Activated CD8-positive, alpha-beta memory T cell treated with anti-CD3 and anti-CD28 coated beads, Interleukin-2, amount 10 ng/mL, durations not matched to agents 7 days and 5 days (primary cell): ENCODE results near the gene CCDC24. TPM values are rescaled to one million over a fixed set of nuclear protein-coding genes. Genes with fewer than 3 reads are reported as not detected.

ENCODE experiments used
- ATAC-seq: fragments of 150-1000 bp; cut with Tn5 transposase; one replicate; pipeline ENCODE4 v1.10.0; 2021; ENCODE audit warnings: moderate library complexity
- CTCF ChIA-PET: fragments of 350-600 bp; sonication (Branson Sonifier 250); formaldehyde crosslinking; loops from one replicate; lab custom pipeline; 2021; ENCODE audit warnings: antibody characterized with exemption; lab: Charles Lee
- DNase-seq: peaks from one replicate; pipeline ENCODE4 v3.0.0-alpha.2; 2020
- H3K27ac Mint-ChIP-seq: one replicate; pipeline ENCODE4 v1.8.0; 2021; ENCODE audit warnings: mild to moderate bottlenecking, mixed read lengths
- H3K27me3 Mint-ChIP-seq: one replicate; pipeline ENCODE4 v1.8.0; 2021; ENCODE audit warnings: mixed read lengths
- H3K36me3 Mint-ChIP-seq: one replicate; pipeline ENCODE4 v1.8.0; 2021; ENCODE audit warnings: mild to moderate bottlenecking, mixed read lengths
- H3K4me1 Mint-ChIP-seq: one replicate; pipeline ENCODE4 v1.8.0; 2021; ENCODE audit warnings: mixed read lengths
- H3K4me3 Mint-ChIP-seq: one replicate; pipeline ENCODE4 v1.8.0; 2021; ENCODE audit warnings: mild to moderate bottlenecking, moderate library complexity, mixed read lengths
- H3K9me3 Mint-ChIP-seq: one replicate; pipeline ENCODE4 v1.8.0; 2022; ENCODE audit warnings: low read depth, mixed read lengths
- total RNA-seq, 2 experiments: library from RNA; stranded (reverse); gene quantifications; one replicate each; pipeline ENCODE4 v1.2.3, GENCODE V29; 2021

Gene CCDC24
- 1 to 10 TPM; 1.3 to 1.5 TPM for total RNA-seq

DNA sequence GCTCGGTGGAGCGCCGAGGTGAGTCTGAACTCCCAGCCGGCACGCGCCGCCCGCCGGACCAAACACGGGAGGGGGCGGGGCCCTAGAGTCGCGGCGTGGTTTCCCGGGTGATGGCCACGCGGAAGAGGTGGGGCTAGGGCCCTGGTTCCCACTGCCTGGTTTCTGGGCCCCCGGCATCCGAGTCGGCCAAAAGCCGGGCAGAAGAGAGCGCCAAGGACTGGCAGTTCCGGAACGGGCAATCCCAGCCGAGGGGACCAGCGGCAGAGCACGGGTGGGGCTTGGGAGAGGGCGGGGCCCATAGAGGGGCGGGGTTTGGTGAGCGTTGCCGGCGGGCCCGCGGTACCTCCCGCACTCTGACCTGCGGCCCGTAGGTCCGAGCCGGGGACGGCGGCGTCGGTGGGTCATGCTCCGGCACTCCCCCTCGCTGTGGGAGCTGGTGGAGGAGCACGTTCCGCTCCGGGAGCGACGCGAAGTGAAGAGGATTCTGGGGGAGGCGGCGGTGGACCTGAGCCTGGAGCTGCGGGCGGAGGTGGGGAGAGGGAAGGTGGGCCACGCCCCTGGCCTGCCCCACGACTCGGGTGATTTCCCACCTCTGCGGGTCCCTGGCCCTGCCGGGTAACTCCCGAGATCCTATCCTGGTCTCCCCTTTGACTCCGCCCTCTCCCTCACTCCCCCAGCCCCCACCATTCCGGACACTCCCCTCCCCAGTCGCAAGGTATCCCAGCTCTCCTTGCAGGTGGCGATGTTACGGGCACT lies at the start of gene CCDC24:
TSS of gene CCDC24 (plus strand) at position 124 of the 756 bp plus-strand sequence. CDS start at position 404, 280 bp downstream.
- Mint-ChIP-seq H3K36me3 (no peaks in the 10 kb centered on the region), H3K4me3 (peak within 1 kb of the TSS; percentile 83), H3K27ac (peak within 1 kb of the TSS; percentile 82), H3K4me1 (peaks cover 16% of the 10 kb centered on the region), H3K9me3 (no peaks in the 10 kb centered on the region), H3K27me3 (no peaks in the 10 kb centered on the region)
- DNase-seq: peak; percentile 83
- ATAC-seq: peak; percentile 86
- CTCF ChIA-PET: interaction anchor here (1.5 to 3.7 kb wide), 4 partner anchors 14 to 57 kb away, joined by 5 to 17 read pairs (median 14); partner anchors contain the start of gene ATP6V0B

DNA sequence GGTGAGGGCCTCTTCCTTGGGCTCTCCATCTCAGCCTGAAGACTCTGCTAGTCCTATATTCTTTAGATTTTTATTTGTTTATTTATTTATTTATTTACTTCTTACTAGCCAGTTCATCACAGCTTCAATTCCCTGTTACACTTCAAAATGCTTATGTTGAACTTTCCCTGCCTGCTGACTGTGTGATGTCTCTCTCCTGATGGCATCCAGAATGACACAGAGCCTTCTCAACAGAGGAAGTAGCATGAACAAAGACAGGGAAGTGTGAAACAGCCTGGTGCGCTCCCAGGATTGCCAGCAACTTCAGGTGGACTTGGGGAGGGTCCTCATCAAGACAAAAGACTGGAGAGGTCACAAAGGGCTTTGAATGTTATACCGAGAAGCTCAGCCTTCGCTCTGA lies 49.0 kb upstream of the CCDC24 start:
- Mint-ChIP-seq H3K9me3 (no peaks in the 10 kb centered on the region), H3K4me3 (no peak overlapping the region), H3K36me3 (peaks cover 7% of the 10 kb centered on the region), H3K27ac (no peak overlapping the region), H3K4me1 (peaks cover 21% of the 10 kb centered on the region), H3K27me3 (no peaks in the 10 kb centered on the region)
- ATAC-seq (no peak), DNase-seq (no peak)
- CTCF ChIA-PET: interaction anchor here (1.6 to 9.4 kb wide), 2 partner anchors 7 to 12 kb away, joined by 5 to 123 read pairs; partner anchors contain the start of gene ARTN

DNA sequence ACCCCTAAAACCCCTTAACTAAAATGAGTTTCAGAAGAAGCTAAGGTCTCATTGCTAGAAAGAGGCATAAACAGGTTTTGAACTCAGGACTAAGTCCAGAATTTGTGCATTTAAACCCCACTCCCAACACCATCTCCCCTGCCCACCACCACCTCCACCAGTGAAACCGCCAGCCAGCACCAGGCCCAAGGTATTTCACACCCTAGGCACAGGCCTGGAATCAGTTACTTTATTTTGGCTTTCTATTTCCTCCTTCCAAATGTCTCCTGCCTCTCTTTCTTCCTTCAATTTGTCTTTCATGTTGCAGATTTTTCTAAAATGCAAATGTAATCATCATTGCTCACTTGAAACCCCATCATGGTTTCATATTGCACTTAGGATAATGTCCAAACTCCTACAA lies 46.5 kb upstream of the CCDC24 start:
- no peak for DNase-seq
- Mint-ChIP-seq H3K4me3 (peak overlapping the region; percentile 92), H3K36me3 (peaks cover 7% of the 10 kb centered on the region), H3K27me3 (no peaks in the 10 kb centered on the region), H3K4me1 (peaks cover 35% of the 10 kb centered on the region), H3K9me3 (no peaks in the 10 kb centered on the region), H3K27ac (peak overlapping the region; percentile 62)
- no peak for ATAC-seq
- CTCF ChIA-PET: interaction anchor here (1.3 to 9.4 kb wide), 5 partner anchors 10 to 291 kb away, joined by 6 to 123 read pairs (median 26); partner anchors contain the start of genes ARTN and DPH2

DNA sequence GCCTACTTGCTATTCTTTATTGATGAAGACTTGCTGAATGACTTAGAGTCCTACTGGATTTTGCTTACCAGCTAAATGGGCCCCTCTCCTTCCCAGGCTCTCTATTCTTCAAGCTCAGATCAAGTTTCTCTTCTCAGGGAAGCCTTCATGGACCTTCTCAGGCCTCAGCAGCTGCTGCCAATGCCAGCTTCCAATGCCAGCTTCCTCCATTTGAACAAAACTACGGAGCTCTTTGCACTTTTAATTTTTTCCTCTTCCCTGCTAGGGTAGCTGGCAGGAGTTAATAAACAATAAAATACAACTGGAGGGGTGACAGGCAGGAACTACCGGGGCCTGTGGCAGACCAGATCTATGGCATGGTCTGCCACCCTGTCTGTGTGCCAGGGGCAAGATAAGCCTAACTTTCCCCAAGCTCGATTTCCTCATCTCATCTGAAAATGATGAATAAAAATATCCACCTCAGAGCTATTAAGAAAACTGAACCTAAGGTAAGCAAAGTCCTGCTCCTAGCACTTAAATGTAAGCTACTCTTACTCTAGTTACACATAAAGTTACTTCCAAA lies 45.6 kb upstream of the CCDC24 start:
- DNase-seq (no peak), ATAC-seq (no peak)
- H3K4me1 Mint-ChIP-seq: peaks cover 35% of the 10 kb centered on the region
- H3K27ac Mint-ChIP-seq: peak overlapping the region; percentile 91
- CTCF ChIA-PET: interaction anchor here (0.6 to 9.4 kb wide), 12 partner anchors 10 to 492 kb away, joined by 3 to 123 read pairs (median 6); partner anchors contain the start of genes ARTN, DPH2, HYI and KDM4A
- H3K9me3 Mint-ChIP-seq: no peaks in the 10 kb centered on the region
- peaks cover 10% of the 10 kb centered on the region for H3K36me3 Mint-ChIP-seq
- no peaks in the 10 kb centered on the region for H3K27me3 Mint-ChIP-seq
- peak overlapping the region; percentile 92 for H3K4me3 Mint-ChIP-seq

GRCh38 chr1:43946236-43947060 lies 45.0 kb upstream of the CCDC24 start, which contains the start of gene IPO13:
TSS of gene IPO13 (plus strand) at chr1:43946950. CDS start at chr1:43947601, 651 bp downstream.
- H3K36me3 Mint-ChIP-seq: peaks cover 10% of the 10 kb centered on the region
- DNase-seq (peak; percentile 97), ATAC-seq (peak; percentile 97)
- no peaks in the 10 kb centered on the region for H3K9me3 Mint-ChIP-seq
- peak within 1 kb of the TSS; percentile 91 for H3K27ac Mint-ChIP-seq
- no peaks in the 10 kb centered on the region for H3K27me3 Mint-ChIP-seq
- peaks cover 35% of the 10 kb centered on the region for H3K4me1 Mint-ChIP-seq
- H3K4me3 Mint-ChIP-seq: peak within 1 kb of the TSS; percentile 92
- CTCF ChIA-PET: interaction anchor here (0.6 to 9.4 kb wide), 18 partner anchors 9 to 426 kb away, joined by 3 to 123 read pairs (median 5); partner anchors contain the start of genes ARTN, DPH2 and KDM4A

GRCh38 chr1:43947061-43947873 lies 44.1 kb upstream of the CCDC24 start:
- Mint-ChIP-seq H3K36me3 (peaks cover 10% of the 10 kb centered on the region), H3K4me1 (peaks cover 35% of the 10 kb centered on the region), H3K27ac (peak overlapping the region; percentile 91), H3K4me3 (peak overlapping the region; percentile 92), H3K9me3 (no peaks in the 10 kb centered on the region), H3K27me3 (no peaks in the 10 kb centered on the region)
- DNase-seq (peak; percentile 57), ATAC-seq (no peak)
- CTCF ChIA-PET: interaction anchor here (0.7 to 9.4 kb wide), 11 partner anchors 8 to 303 kb away, joined by 3 to 123 read pairs (median 7); partner anchors contain the start of genes ARTN and DPH2

DNA sequence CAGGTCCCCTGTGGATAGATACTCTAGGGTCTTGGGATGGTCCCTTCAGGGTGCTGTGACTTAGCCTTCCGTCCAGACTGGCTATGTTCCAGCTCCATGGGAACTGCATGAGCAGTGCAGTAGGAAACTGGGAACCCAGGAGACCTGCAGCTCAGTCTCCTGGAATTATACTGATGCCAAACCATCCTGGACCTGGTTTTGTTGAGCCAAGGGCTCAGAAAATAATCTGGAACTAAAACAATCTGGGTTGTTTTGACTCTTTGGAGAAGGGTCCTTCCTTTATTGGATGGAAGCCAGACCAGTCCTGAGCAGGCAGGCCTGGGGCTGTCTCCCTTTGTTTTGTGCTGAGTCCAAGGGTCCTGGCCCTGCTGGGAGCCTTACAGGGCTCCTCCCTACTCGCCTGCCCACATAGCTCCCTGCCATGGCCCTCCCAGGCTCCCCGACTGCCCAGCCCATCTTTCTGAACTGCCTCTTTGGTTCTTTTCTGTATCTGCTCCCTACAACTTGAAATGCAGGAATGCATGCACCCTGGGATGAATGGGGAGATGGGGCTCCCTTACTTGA lies 43.4 kb upstream of the CCDC24 start:
- Mint-ChIP-seq H3K4me3 (peak overlapping the region; percentile 92), H3K36me3 (peaks cover 9% of the 10 kb centered on the region), H3K9me3 (no peaks in the 10 kb centered on the region), H3K27ac (peak overlapping the region; percentile 20), H3K4me1 (peaks cover 32% of the 10 kb centered on the region), H3K27me3 (no peaks in the 10 kb centered on the region)
- DNase-seq (no peak), ATAC-seq (no peak)
- CTCF ChIA-PET: interaction anchor here (1.2 to 9.4 kb wide), 5 partner anchors 10 to 184 kb away, joined by 4 to 123 read pairs (median 7); partner anchors contain the start of gene ARTN

DNA sequence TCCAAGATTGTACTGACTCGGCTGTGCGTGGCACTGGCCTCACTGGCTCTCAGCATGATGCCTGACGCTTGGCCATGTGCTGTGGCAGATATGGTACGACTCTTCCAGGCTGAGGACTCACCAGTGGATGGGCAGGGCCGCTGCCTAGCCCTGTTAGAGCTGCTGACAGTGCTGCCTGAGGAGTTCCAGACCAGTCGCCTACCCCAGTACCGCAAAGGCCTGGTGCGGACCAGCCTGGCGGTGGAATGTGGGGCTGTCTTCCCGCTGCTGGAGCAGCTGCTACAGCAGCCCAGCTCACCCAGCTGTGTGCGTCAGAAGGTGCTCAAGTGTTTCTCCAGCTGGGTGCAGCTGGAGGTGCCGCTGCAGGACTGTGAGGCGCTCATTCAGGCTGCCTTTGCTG lies 41.7 kb upstream of the CCDC24 start:
- no peak overlapping the region for H3K4me3 Mint-ChIP-seq

DNA sequence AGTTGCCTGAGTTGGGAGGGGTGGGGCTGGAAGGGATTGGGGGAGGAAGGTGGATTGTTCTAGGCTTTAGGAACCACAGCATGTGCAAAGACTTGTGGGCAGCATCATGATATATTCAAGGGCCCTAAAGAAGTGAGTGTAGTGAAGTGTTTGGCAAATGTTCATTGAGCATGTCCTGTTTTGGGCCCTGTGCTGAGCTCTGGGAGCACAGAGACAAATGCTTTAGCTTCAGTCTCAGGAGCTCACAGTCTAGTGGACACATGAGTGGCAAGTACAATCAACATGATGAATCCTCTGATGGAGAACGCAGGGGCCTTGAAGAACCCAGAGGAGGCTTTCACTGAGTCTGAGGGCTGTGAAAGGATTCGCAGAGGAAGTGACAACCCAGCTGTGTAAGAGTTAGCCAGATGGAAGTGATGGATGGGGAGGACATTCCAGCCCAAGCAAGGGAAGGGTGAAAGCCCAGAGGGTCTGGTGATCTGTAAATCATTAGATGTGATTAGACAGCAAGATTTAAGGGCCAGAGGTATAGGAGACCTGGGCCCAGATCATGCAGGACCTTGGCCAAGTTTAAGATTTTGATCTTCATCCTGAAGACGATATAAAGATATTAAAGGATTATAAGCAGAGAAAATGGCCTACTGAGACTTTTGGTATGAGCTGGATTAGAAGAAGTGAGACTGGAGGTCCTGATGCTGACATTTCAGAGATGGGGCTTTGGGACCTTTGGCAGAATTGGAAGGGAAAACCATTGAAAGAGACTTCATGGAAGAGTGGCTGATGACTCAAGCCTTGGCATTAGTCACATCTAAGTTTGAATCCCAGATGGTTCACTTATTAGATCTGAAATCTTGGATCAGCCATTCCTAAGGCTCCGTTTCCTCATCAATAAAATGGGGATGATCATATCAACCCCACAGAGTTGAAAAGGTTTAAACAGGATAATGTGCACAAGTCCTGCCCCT lies 40.1 kb upstream of the CCDC24 start:
- no peaks in the 10 kb centered on the region for H3K9me3 Mint-ChIP-seq

More for the DNA sequence above, 41.7 kb upstream of the CCDC24 start:
- DNase-seq (no peak), ATAC-seq (no peak)
- Mint-ChIP-seq H3K36me3 (peaks cover 9% of the 10 kb centered on the region), H3K4me1 (peaks cover 28% of the 10 kb centered on the region), H3K27me3 (no peaks in the 10 kb centered on the region), H3K9me3 (no peaks in the 10 kb centered on the region), H3K27ac (no peak overlapping the region)
- CTCF ChIA-PET: interaction anchor here (9.4 kb wide), 1 partner anchor 14 kb away, joined by 123 read pairs; the partner anchor contains the start of gene ARTN

DNA sequence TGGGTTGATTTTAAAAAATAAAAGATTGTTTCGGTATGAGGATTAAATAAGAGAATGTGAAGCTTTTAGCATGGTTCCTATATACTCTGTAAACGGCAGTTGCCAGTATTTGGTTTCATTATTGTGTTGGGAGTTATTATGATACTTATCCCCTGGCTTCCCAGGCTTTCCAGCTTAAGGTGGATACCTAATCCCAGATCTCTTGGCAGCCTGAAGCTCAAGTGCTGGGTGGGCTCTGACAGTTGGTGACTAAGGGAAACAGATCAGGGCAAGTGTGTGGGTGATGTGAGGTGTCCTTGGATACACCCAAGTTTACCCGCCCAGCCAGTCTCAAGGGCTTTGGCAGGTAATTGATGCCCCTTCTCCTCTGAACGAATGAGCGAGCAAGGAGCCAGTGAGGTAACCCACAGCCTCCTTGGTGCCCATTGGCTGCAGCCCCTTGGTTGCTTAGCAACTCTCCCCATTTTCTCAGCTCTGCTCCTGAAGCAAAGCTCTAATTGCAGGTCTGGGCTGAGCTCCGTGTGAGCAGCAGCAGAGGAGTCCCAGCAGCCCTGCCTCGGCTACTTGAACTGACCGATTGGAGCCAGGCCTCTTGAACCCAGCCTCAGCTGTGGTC lies 38.6 kb upstream of the CCDC24 start:
- Mint-ChIP-seq H3K9me3 (no peaks in the 10 kb centered on the region), H3K4me1 (peaks cover 11% of the 10 kb centered on the region), H3K36me3 (peaks cover 5% of the 10 kb centered on the region), H3K4me3 (no peak overlapping the region), H3K27ac (no peak overlapping the region), H3K27me3 (no peaks in the 10 kb centered on the region)
- CTCF ChIA-PET: interaction anchor here (0.7 to 2.3 kb wide), 2 partner anchors 18 to 190 kb away, joined by 3 to 8 read pairs; partner anchors contain the start of gene ARTN
- no peak for ATAC-seq
- no peak for DNase-seq

More for the DNA sequence above, 40.1 kb upstream of the CCDC24 start:
- ATAC-seq: no peak
- H3K4me1 Mint-ChIP-seq: peaks cover 14% of the 10 kb centered on the region
- H3K27me3 Mint-ChIP-seq: no peaks in the 10 kb centered on the region
- CTCF ChIA-PET: interaction anchor here (9.4 kb wide), 1 partner anchor 16 kb away, joined by 123 read pairs; the partner anchor contains the start of gene ARTN
- no peak overlapping the region for H3K27ac Mint-ChIP-seq
- no peak overlapping the region for H3K4me3 Mint-ChIP-seq
- H3K36me3 Mint-ChIP-seq: peaks cover 5% of the 10 kb centered on the region
- DNase-seq: no peak
